ENCODE measurements around the gene BPIFB3. TPM values are rescaled to one million over a fixed set of nuclear protein-coding genes. Genes with fewer than 3 reads are reported as not detected.

BPIFB3 gene
- total RNA-seq (not detected), polyA plus RNA-seq (not detected)
- long read RNA-seq, donor 1 = 0 reads
- long read RNA-seq, donor 2 = 0 reads

DNA sequence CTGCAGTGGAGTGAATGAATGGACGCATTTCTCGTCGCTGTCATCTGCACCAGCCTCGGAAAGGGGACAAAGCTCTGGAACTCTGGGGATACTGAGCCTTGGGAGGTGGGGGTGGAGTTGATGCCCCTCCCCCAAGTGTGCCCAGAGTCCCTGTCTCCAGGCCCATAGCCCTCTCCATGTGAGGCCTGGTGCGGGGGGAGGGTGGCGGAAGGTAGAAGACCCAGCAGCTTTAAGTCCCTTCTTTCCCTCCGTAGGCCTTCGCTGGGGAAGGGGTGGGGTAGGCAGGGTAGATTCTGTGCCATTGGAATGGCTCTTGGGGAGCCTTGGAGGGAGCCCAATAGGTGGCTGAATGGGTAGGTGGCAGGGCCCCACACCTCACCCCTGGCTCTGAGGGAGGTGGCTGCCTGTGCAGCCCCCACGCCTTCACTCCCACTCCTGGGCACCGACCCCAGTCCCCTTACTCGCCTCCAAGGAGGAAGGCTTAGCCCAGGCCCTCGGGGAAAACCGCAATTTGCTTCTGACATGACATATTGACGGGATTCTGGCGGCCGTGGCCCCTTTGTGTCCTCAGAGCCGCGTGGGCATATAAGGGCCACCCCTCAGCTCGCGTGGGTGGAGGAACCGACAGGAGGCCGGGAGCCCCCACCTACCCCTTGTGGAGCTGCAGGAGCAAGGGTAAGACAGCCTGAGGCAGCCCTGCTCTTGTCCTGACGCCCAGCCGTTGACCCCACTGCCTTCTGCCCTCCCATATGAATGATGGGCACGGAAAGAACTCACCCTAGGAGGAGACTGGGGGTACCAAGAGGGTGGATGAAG, at the start of gene BPIFB3:
Gene BPIFB3 (plus strand): TSS at position 613 of the 816 bp plus-strand sequence. CDS start 1,533 bp downstream, outside the sequence.
- Histone ChIP-seq H3K4me1 (no peaks in the 10 kb centered on the region), H3K27me3 (ENCODE audit: insufficient read depth in 3 of 3, low read length in 2 of 3) (no peaks in the 10 kb centered on the region), H3K36me3 (ENCODE audit: insufficient read depth in 1 of 2, low read depth in 1 of 2) (no peaks in the 10 kb centered on the region), H3K27ac (no peak within 1 kb of the TSS), H3K4me3 (no peak within 1 kb of the TSS), H3K9me3 (no peaks in the 10 kb centered on the region)
- DNase-seq = no peak
- no peak for TF ChIP-seq CTCF (IDR thresholded peaks at IDR 0.05)
- no peak for ATAC-seq
- 78 to 82% (median 80%) methylated on average over 24 to 25 of the region's 25 CpGs for WGBS, 3 donors
- intact Hi-C loops (cut with DNase I) = no loop called here

DNA sequence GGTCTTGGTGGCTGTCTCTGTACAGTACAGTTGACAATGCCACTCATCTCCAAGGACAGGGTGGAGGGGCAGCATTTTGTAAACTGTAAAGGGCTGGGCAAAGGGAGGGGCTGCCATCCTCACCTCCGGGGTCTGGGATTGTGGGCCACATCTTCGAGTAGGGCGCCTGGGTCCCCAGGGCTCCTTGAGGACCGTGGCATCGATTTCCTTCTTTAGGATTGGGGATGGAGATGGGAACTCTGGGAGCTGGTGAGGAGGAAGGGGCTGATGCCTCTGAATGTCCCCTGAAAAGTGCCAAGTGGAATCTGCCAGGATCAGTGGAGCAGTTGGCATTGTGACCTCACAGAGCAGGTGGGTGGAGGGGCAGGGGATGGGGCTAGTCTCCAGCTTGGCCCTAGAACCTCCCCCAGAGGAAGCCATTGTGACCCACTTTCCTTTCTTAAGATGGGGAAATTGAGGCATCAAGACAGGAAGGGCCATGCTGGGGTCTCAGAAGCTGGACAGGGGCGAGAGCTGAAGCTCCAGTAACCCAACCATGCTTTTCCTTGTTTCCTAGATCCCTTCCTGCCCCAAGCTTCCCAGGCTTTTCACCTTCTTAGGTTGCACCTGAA, 49.5 kb upstream of the BPIFB3 start, which contains the start of gene SUN5:
Gene SUN5 (minus strand): TSS at position 293 of the 611 bp plus-strand sequence. CDS start 93 bp downstream, at position 200.
- Histone ChIP-seq H3K36me3 (ENCODE audit: insufficient read depth in 1 of 2, low read depth in 1 of 2) (no peaks in the 10 kb centered on the region), H3K4me1 (no peaks in the 10 kb centered on the region), H3K4me3 (no peak within 1 kb of the TSS), H3K9me3 (no peaks in the 10 kb centered on the region), H3K27ac (no peak within 1 kb of the TSS), H3K27me3 (ENCODE audit: insufficient read depth in 3 of 3, low read length in 2 of 3) (no peaks in the 10 kb centered on the region)
- intact Hi-C loops (cut with DNase I) = loop anchor here in 1 of 2 donors (1.0 kb wide), 1 partner anchor 25 kb away; no protein-coding TSS in a partner anchor
- no peak for DNase-seq
- no peak for TF ChIP-seq CTCF (IDR thresholded peaks at IDR 0.05)
- WGBS, 3 donors = 74 to 86% (median 78%) methylated on average over 6 of the region's 6 CpGs
- no peak for ATAC-seq

- 53 to 54% (median 53%) methylated on average over 4 of the region's 4 CpGs for WGBS, 3 donors
- intact Hi-C loops (cut with DNase I) = no loop called here
Measured at GRCh38 chr20:33005132-33005566, 48.6 kb upstream of the BPIFB3 start.

More at GRCh38 chr20:33005132-33005566, 48.6 kb upstream of the BPIFB3 start:
- DNase-seq = no peak
- no peak overlapping the region for H3K4me3 ChIP-seq
- H3K36me3 ChIP-seq (ENCODE audit: insufficient read depth in 1 of 2, low read depth in 1 of 2) = no peaks in the 10 kb centered on the region
- no peaks in the 10 kb centered on the region for H3K4me1 ChIP-seq
- TF ChIP-seq CTCF (IDR thresholded peaks at IDR 0.05) = peak; percentile 12
- H3K27me3 ChIP-seq (ENCODE audit: insufficient read depth in 3 of 3, low read length in 2 of 3) = peaks cover 0 to 4% (median 0%) of the 10 kb centered on the region in 3 donors
- no peak overlapping the region for H3K27ac ChIP-seq
- no peaks in the 10 kb centered on the region for H3K9me3 ChIP-seq
- ATAC-seq = no peak
